IMR-90 (cell line): ENCODE results near the gene KLF1.

Experiments
- RFX5 ChIP-seq: IDR thresholded peaks from 2 replicates; pipeline ENCODE4 v1.8.0; 2012; ENCODE audit warnings: low read depth, mild to moderate bottlenecking, low read length, moderate library complexity
- SMC3 ChIP-seq: fragments of 150-350 bp; IDR thresholded peaks from 2 replicates; pipeline ENCODE4 v1.6.1; 2016; ENCODE audit warnings: low read depth, mild to moderate bottlenecking, antibody characterized with exemption, low read length, moderate library complexity
- TF ChIP-seq, protein P1 (sequence below): conservative IDR thresholded peaks from 2 replicates; pipeline ENCODE4 v1.5.1; 2012; ENCODE audit warnings: mild to moderate bottlenecking, low read depth, low read length, improper control_type of control experiment

DNA sequence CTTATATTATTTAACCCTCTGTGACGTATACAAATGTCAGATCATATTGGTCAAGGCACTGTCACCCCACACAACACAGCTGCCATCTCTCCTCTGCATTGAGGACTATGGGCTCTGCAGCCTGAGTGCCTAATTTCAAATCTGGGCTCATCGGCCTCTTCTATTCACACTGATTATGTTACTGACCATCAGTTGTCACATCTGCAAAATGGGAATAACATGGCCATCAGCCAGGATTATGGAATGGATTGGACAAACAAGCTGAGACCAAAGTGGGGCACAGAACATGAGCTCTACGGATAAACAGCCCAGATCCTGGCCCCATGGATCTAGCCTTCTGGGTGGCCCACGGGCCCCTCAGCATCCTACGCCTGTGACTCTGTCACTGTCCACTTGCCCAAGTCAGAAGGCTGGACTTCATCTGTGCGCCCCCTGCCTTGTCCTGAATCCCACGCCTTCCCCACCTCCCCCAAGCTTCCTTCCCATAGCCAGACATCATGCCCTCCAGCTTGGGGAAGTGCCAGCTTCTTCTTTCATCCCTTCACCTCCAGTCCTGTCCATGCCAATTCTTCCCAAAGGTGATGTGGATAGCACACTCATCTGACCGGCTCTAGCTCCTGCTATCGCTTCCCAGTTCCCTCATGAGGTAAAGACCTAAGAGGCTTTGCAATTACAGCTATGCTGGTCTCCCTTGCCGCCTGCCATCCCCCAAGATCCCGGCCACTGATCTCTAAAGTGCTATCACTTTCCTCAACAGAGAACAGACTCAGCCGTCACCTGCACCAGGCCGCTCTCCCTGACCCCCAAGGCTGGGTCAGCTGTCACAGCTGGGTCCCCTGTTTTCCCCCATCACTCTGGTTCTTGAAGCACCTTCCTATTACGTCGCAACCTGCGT is 45.6 kb upstream of the KLF1 start:
- TF ChIP-seq, protein P1, sequence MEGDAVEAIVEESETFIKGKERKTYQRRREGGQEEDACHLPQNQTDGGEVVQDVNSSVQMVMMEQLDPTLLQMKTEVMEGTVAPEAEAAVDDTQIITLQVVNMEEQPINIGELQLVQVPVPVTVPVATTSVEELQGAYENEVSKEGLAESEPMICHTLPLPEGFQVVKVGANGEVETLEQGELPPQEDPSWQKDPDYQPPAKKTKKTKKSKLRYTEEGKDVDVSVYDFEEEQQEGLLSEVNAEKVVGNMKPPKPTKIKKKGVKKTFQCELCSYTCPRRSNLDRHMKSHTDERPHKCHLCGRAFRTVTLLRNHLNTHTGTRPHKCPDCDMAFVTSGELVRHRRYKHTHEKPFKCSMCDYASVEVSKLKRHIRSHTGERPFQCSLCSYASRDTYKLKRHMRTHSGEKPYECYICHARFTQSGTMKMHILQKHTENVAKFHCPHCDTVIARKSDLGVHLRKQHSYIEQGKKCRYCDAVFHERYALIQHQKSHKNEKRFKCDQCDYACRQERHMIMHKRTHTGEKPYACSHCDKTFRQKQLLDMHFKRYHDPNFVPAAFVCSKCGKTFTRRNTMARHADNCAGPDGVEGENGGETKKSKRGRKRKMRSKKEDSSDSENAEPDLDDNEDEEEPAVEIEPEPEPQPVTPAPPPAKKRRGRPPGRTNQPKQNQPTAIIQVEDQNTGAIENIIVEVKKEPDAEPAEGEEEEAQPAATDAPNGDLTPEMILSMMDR, result no peak
- TF ChIP-seq SMC3 (no peak), RFX5 (no peak)
